Measurements from ENCODE around the gene CYB5R3.

CYB5R3 gene

GRCh38 chr22:42641801-42642413 lies 7.3 kb downstream of the CYB5R3 start:
- no peak for ATAC-seq
- TF ChIP-seq ARNTL (CRISPR knock-in tag; IDR thresholded peaks at IDR 0.05; ENCODE audit: borderline replicate concordance, low read depth) = no peak
- no peak for TF ChIP-seq ZNF565 (CRISPR knock-in tag; conservative IDR thresholded peaks at IDR 0.05; ENCODE audit: low read depth)
- TF ChIP-seq ZFP30 (CRISPR knock-in tag; IDR thresholded peaks at IDR 0.05) = no peak
- TF ChIP-seq GLIS3 (CRISPR knock-in tag; IDR thresholded peaks at IDR 0.05) = no peak
- TF ChIP-seq ZFP3 (CRISPR knock-in tag; IDR thresholded peaks at IDR 0.05) = no peak
- TF ChIP-seq TSHZ2 (CRISPR knock-in tag; IDR thresholded peaks at IDR 0.05) = no peak
- no peak for TF ChIP-seq PPARA (CRISPR knock-in tag; IDR thresholded peaks at IDR 0.05; ENCODE audit: borderline replicate concordance)
- TF ChIP-seq CSDC2 (CRISPR knock-in tag; IDR thresholded peaks at IDR 0.05) = no peak
- TF ChIP-seq TCF4 (CRISPR knock-in tag; IDR thresholded peaks at IDR 0.05; ENCODE audit: borderline replicate concordance) = no peak
- TF ChIP-seq ZC3H10 (CRISPR knock-in tag; IDR thresholded peaks at IDR 0.05) = no peak
- TF ChIP-seq ZNF70 (CRISPR knock-in tag; IDR thresholded peaks at IDR 0.05) = no peak
- no peak for TF ChIP-seq CREB5 (CRISPR knock-in tag; IDR thresholded peaks at IDR 0.05; ENCODE audit: low read depth)
- no peak for TF ChIP-seq RARB (CRISPR knock-in tag; IDR thresholded peaks at IDR 0.05)
- TF ChIP-seq ZNF8 (CRISPR knock-in tag; IDR thresholded peaks at IDR 0.05) = no peak
- TF ChIP-seq PATZ1 (CRISPR knock-in tag; IDR thresholded peaks at IDR 0.05; ENCODE audit: borderline replicate concordance) = no peak
- TF ChIP-seq ESRRG (CRISPR knock-in tag; IDR thresholded peaks at IDR 0.05) = no peak
- TF ChIP-seq CSRNP3 (CRISPR knock-in tag; IDR thresholded peaks at IDR 0.05) = no peak
- no peak for TF ChIP-seq TOX (CRISPR knock-in tag; IDR thresholded peaks at IDR 0.05; ENCODE audit: borderline replicate concordance)
- TF ChIP-seq OSR1 (CRISPR knock-in tag; IDR thresholded peaks at IDR 0.05) = no peak

GRCh38 chr22:42639541-42640241 lies 9.5 kb downstream of the CYB5R3 start:
- no peak for ATAC-seq
- TF ChIP-seq CSDC2 (CRISPR knock-in tag; IDR thresholded peaks at IDR 0.05) (no peak), RARB (CRISPR knock-in tag; IDR thresholded peaks at IDR 0.05) (no peak), ZNF70 (CRISPR knock-in tag; IDR thresholded peaks at IDR 0.05) (no peak), TSHZ2 (CRISPR knock-in tag; IDR thresholded peaks at IDR 0.05) (no peak), ESRRG (CRISPR knock-in tag; IDR thresholded peaks at IDR 0.05) (no peak), ZNF565 (CRISPR knock-in tag; conservative IDR thresholded peaks at IDR 0.05; ENCODE audit: low read depth) (no peak), TCF4 (CRISPR knock-in tag; IDR thresholded peaks at IDR 0.05; ENCODE audit: borderline replicate concordance) (no peak), POU6F1 (CRISPR knock-in tag; IDR thresholded peaks at IDR 0.05; ENCODE audit: borderline replicate concordance, low read depth) (no peak), SNAI2 (CRISPR knock-in tag; IDR thresholded peaks at IDR 0.05) (no peak), CREB5 (CRISPR knock-in tag; IDR thresholded peaks at IDR 0.05; ENCODE audit: low read depth) (no peak), CSRNP3 (CRISPR knock-in tag; IDR thresholded peaks at IDR 0.05) (no peak)

Data from SK-N-SH treated with all-trans-retinoic acid at 6 μM for 48 hours (cell line).